HEK293 (cell line): ENCODE data around the gene DENND5A.

Experiments used
- CTCF ChIA-PET: fragments of 350-600 bp; formaldehyde crosslinking; extraction: SDS; loops from one replicate; lab custom pipeline; 2021; ENCODE audit warnings: antibody characterized with exemption; lab: Yijun Ruan, JAX
- POLR2A ChIA-PET: fragments of 300-600 bp; formaldehyde crosslinking; extraction: SDS; loops from one replicate; lab custom pipeline; 2020; ENCODE audit warnings: antibody characterized with exemption, inconsistent platforms; lab: Yijun Ruan, JAX
- H3K27ac ChIP-seq: fragments of 200-500 bp; sonication (Bioruptor generic); 2 replicates; pipeline ENCODE4 v1.5.1; 2014; ENCODE audit warnings: low read depth, low read length, control low read depth, inconsistent platforms; ENCODE audit errors: extremely low read depth
- H3K36me3 ChIP-seq, 2 experiments: fragments of 200-500 bp in 1 of 2; sonication (Bioruptor generic) in 1 of 2; 1 replicate in 1 of 2; 2 replicates in 1 of 2; pipeline ENCODE4 v1.5.1; 2014 to 2017; ENCODE audit warnings: inconsistent platforms in 2 of 2, low read length in 2 of 2; ENCODE audit not compliant: control insufficient read depth in 2 of 2, insufficient read depth in 1 of 2
- H3K4me1 ChIP-seq: fragments of 200-500 bp; sonication (Bioruptor generic); 2 replicates; pipeline ENCODE4 v1.5.1; 2014; ENCODE audit warnings: mild to moderate bottlenecking, low read length, inconsistent platforms; ENCODE audit not compliant: control insufficient read depth, insufficient read depth
- H3K4me3 ChIP-seq: 2 replicates; pipeline ENCODE4 v1.5.1; 2011; ENCODE audit warnings: low read depth, mild to moderate bottlenecking, control low read depth, low read length, moderate library complexity
- H3K9me3 ChIP-seq: fragments of 200-500 bp; sonication (Bioruptor generic); 2 replicates; pipeline ENCODE4 v1.5.1; 2014; ENCODE audit warnings: low read depth, low read length, inconsistent platforms; ENCODE audit not compliant: control insufficient read depth, insufficient read depth
- SCRT2 ChIP-seq: fragments of 450-650 bp; formaldehyde crosslinking; IDR thresholded peaks from 2 replicates; pipeline ENCODE4 v1.5.1; 2016; ENCODE audit warnings: missing biosample characterization, missing genetic modification characterization
- ZBTB20 ChIP-seq: fragments of 450-650 bp; formaldehyde crosslinking; IDR thresholded peaks from 2 replicates; pipeline ENCODE4 v1.5.1; 2016; ENCODE audit warnings: missing biosample characterization, missing genetic modification characterization
- ZNF174 ChIP-seq: fragments of 450-650 bp; formaldehyde crosslinking; IDR thresholded peaks from 2 replicates; pipeline ENCODE4 v1.5.0; 2017; ENCODE audit warnings: missing biosample characterization, mild to moderate bottlenecking, missing genetic modification characterization
- ZNF274 ChIP-seq, 2 experiments: fragments of 200-500 bp in 1 of 2; fragments of 450-650 bp in 1 of 2; sonication (Bioruptor generic) in 1 of 2; formaldehyde crosslinking in 1 of 2; IDR thresholded peaks; 2 replicates each; pipeline versions ENCODE4 v1.5.1 to v1.6.1; 2014 to 2016; ENCODE audit warnings: borderline replicate concordance in 1 of 2, inconsistent platforms in 1 of 2, low read length in 1 of 2, missing biosample characterization in 1 of 2, missing genetic modification characterization in 1 of 2
- ZNF292 ChIP-seq: fragments of 450-650 bp; formaldehyde crosslinking; IDR thresholded peaks from 2 replicates; pipeline ENCODE4 v1.5.1; 2016; ENCODE audit warnings: low read depth, missing biosample characterization, missing genetic modification characterization, borderline replicate concordance
- ZNF433 ChIP-seq: fragments of 450-650 bp; formaldehyde crosslinking; IDR thresholded peaks from 2 replicates; pipeline ENCODE4 v1.5.1; 2016; ENCODE audit warnings: missing biosample characterization, missing genetic modification characterization, low read depth
- ZNF473 ChIP-seq: fragments of 450-650 bp; formaldehyde crosslinking; IDR thresholded peaks from 2 replicates; pipeline ENCODE4 v1.5.1; 2017; ENCODE audit warnings: missing biosample characterization, missing genetic modification characterization
- ZNF48 ChIP-seq: fragments of 450-650 bp; formaldehyde crosslinking; IDR thresholded peaks from 2 replicates; pipeline ENCODE4 v1.5.1; 2016; ENCODE audit warnings: missing biosample characterization, missing genetic modification characterization
- ZNF501 ChIP-seq: fragments of 450-650 bp; formaldehyde crosslinking; IDR thresholded peaks from 2 replicates; pipeline ENCODE4 v1.5.1; 2016; ENCODE audit warnings: missing biosample characterization, missing genetic modification characterization
- ZNF621 ChIP-seq: fragments of 450-650 bp; formaldehyde crosslinking; IDR thresholded peaks from 2 replicates; pipeline ENCODE4 v1.5.1; 2017; ENCODE audit warnings: missing biosample characterization, missing genetic modification characterization
- ZNF785 ChIP-seq: fragments of 450-650 bp; formaldehyde crosslinking; IDR thresholded peaks from 2 replicates; pipeline ENCODE4 v1.5.1; 2016; ENCODE audit warnings: missing biosample characterization, missing genetic modification characterization
- ZSCAN30 ChIP-seq: fragments of 450-650 bp; IDR thresholded peaks from 2 replicates; pipeline ENCODE4 v1.5.1; 2018; ENCODE audit warnings: missing biosample characterization, mild to moderate bottlenecking, missing genetic modification characterization, moderate library complexity
- TF ChIP-seq, protein P1 (sequence below): fragments of 450-650 bp; formaldehyde crosslinking; IDR thresholded peaks from 2 replicates; pipeline ENCODE4 v1.5.1; 2016; ENCODE audit warnings: missing biosample characterization, missing genetic modification characterization
- TF ChIP-seq, protein P2 (sequence below): fragments of 450-650 bp; formaldehyde crosslinking; IDR thresholded peaks from 2 replicates; pipeline ENCODE4 v1.5.1; 2017; ENCODE audit warnings: missing biosample characterization, missing genetic modification characterization
- TF ChIP-seq, protein P3 (sequence below): fragments of 450-650 bp; formaldehyde crosslinking; IDR thresholded peaks from 2 replicates; pipeline ENCODE4 v1.5.1; 2016; ENCODE audit warnings: missing biosample characterization, missing genetic modification characterization
- TF ChIP-seq, protein P4 (sequence below): fragments of 450-650 bp; formaldehyde crosslinking; IDR thresholded peaks from 2 replicates; pipeline ENCODE4 v1.5.1; 2016; ENCODE audit warnings: missing biosample characterization, missing genetic modification characterization
- TF ChIP-seq, protein P5 (sequence below): fragments of 450-650 bp; formaldehyde crosslinking; IDR thresholded peaks from 2 replicates; pipeline ENCODE4 v1.5.1; 2017; ENCODE audit warnings: missing biosample characterization, missing genetic modification characterization

The DENND5A gene

DNA sequence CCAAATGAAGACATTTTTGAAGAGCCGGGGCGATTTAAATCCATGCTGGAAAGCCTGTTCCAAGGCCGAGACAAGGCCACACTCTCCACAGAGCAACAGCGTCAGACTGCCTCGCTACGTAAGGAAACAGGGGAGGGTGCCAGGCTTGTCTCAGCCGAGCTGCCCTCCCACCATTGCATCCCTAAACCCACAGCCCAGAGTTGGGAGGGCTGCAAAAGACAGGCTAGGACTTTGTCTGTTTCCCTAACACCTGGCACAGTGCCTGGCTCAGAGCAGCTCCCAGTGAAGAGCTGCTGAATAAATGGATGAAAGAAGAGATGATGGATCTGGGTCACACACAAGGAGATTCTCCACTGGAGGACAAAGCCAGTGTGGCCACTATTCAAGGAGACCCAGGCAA is 122.4 kb downstream of the DENND5A start (continued):
- TF ChIP-seq, protein P1, sequence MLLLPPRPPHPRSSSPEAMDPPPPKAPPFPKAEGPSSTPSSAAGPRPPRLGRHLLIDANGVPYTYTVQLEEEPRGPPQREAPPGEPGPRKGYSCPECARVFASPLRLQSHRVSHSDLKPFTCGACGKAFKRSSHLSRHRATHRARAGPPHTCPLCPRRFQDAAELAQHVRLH (tag by site-specific recombination) = no peak
- TF ChIP-seq, protein P2, sequence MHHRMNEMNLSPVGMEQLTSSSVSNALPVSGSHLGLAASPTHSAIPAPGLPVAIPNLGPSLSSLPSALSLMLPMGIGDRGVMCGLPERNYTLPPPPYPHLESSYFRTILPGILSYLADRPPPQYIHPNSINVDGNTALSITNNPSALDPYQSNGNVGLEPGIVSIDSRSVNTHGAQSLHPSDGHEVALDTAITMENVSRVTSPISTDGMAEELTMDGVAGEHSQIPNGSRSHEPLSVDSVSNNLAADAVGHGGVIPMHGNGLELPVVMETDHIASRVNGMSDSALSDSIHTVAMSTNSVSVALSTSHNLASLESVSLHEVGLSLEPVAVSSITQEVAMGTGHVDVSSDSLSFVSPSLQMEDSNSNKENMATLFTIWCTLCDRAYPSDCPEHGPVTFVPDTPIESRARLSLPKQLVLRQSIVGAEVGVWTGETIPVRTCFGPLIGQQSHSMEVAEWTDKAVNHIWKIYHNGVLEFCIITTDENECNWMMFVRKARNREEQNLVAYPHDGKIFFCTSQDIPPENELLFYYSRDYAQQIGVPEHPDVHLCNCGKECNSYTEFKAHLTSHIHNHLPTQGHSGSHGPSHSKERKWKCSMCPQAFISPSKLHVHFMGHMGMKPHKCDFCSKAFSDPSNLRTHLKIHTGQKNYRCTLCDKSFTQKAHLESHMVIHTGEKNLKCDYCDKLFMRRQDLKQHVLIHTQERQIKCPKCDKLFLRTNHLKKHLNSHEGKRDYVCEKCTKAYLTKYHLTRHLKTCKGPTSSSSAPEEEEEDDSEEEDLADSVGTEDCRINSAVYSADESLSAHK (tag by site-specific recombination) = no peak
- TF ChIP-seq ZSCAN30 (tag by site-specific recombination) (no peak), ZNF48 (tag by site-specific recombination) (no peak), ZNF292 (tag by site-specific recombination) (no peak), SCRT2 (tag by site-specific recombination) (no peak), ZNF433 (tag by site-specific recombination) (no peak), ZNF785 (tag by site-specific recombination) (no peak), ZNF174 (no peak)

DNA sequence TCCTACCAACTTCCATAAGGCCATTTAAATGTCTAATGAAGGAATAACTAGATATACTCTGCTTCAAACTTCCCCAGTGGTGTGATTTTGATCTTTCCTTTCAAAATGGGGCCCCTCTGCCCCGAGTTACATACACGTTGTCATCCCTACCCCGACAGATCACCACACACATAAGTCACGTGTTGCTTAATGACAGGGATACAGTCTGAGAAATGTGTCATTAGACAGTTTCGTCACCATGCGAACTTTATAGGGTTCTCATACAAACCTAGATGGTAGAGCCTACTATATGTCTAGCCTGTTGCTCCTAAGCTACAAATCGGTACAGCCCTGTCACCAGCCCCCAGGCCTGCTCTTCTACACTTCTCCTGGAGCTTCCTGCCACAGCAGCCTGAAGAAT is 124.0 kb downstream of the DENND5A start:
- peaks cover 0 to 91% of the 10 kb centered on the region in 2 experiments; a peak in 2 of 3 replicates for H3K36me3 ChIP-seq
- TF ChIP-seq, protein P3, sequence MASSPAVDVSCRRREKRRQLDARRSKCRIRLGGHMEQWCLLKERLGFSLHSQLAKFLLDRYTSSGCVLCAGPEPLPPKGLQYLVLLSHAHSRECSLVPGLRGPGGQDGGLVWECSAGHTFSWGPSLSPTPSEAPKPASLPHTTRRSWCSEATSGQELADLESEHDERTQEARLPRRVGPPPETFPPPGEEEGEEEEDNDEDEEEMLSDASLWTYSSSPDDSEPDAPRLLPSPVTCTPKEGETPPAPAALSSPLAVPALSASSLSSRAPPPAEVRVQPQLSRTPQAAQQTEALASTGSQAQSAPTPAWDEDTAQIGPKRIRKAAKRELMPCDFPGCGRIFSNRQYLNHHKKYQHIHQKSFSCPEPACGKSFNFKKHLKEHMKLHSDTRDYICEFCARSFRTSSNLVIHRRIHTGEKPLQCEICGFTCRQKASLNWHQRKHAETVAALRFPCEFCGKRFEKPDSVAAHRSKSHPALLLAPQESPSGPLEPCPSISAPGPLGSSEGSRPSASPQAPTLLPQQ (tag by site-specific recombination) = no peak
- TF ChIP-seq, protein P4, sequence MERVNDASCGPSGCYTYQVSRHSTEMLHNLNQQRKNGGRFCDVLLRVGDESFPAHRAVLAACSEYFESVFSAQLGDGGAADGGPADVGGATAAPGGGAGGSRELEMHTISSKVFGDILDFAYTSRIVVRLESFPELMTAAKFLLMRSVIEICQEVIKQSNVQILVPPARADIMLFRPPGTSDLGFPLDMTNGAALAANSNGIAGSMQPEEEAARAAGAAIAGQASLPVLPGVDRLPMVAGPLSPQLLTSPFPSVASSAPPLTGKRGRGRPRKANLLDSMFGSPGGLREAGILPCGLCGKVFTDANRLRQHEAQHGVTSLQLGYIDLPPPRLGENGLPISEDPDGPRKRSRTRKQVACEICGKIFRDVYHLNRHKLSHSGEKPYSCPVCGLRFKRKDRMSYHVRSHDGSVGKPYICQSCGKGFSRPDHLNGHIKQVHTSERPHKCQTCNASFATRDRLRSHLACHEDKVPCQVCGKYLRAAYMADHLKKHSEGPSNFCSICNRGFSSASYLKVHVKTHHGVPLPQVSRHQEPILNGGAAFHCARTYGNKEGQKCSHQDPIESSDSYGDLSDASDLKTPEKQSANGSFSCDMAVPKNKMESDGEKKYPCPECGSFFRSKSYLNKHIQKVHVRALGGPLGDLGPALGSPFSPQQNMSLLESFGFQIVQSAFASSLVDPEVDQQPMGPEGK (tag by site-specific recombination) = no peak
- TF ChIP-seq, protein P5, sequence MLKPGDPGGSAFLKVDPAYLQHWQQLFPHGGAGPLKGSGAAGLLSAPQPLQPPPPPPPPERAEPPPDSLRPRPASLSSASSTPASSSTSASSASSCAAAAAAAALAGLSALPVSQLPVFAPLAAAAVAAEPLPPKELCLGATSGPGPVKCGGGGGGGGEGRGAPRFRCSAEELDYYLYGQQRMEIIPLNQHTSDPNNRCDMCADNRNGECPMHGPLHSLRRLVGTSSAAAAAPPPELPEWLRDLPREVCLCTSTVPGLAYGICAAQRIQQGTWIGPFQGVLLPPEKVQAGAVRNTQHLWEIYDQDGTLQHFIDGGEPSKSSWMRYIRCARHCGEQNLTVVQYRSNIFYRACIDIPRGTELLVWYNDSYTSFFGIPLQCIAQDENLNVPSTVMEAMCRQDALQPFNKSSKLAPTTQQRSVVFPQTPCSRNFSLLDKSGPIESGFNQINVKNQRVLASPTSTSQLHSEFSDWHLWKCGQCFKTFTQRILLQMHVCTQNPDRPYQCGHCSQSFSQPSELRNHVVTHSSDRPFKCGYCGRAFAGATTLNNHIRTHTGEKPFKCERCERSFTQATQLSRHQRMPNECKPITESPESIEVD = no peak
- TF ChIP-seq ZNF621 (tag by site-specific recombination) = no peak
- TF ChIP-seq ZNF473 (tag by site-specific recombination) = no peak
- no peak for TF ChIP-seq ZBTB20 (tag by site-specific recombination)
- TF ChIP-seq ZNF501 (tag by site-specific recombination) = no peak
- TF ChIP-seq ZNF274 (IDR thresholded peaks at IDR 0.05; ENCODE audit: low read length) = no peak
- TF ChIP-seq ZNF274 (tag by site-specific recombination; IDR thresholded peaks at IDR 0.05; ENCODE audit: borderline replicate concordance) = no peak
- TF ChIP-seq SCRT2 (tag by site-specific recombination) = peak; percentile 28; the same call in 1 of the 2 replicates
- POLR2A ChIA-PET = interaction anchor here (1.0 kb wide), 1 partner anchor 244 kb away, joined by 3 read pairs; the partner anchor contains the start of gene IPO7

More for the DNA sequence above, 124.0 kb downstream of the DENND5A start:
- Histone ChIP-seq H3K9me3 (no peaks in the 10 kb centered on the region), H3K27ac (no peak overlapping the region), H3K4me3 (no peak overlapping the region), H3K4me1 (peaks cover 15% of the 10 kb centered on the region)
- CTCF ChIA-PET = interaction anchor here (0.8 to 5.2 kb wide), 4 partner anchors 24 to 366 kb away, joined by 4 to 78 read pairs (median 4); no protein-coding TSS in a partner anchor
